ENCODE measurements around the gene PPL. TPM values are rescaled to one million over a fixed set of nuclear protein-coding genes. Genes with fewer than 3 reads are reported as not detected.
"Not testable (repeated sequence)": the region's sequence is repeated elsewhere in the genome, so short reads cannot be mapped to it uniquely, and the experiment has no call there.

Gene PPL
- total RNA-seq, 4 donors from 2014 or later = 304 to 377 (median 350) TPM

- Histone ChIP-seq H3K36me3 (no peaks in the 10 kb centered on the region), H3K4me1 (peaks cover 28% of the 10 kb centered on the region), H3K27me3 (no peaks in the 10 kb centered on the region), H3K27ac (no peak overlapping the region), H3K9me3 (no peaks in the 10 kb centered on the region), H3K4me3 (no peak overlapping the region)
- DNase-seq (ENCODE audit: low spot score in 2 of 2) = no peak
- WGBS = 100% methylated on average over 1 of the region's 1 CpG
- TF ChIP-seq POLR2A (IDR thresholded peaks at IDR 0.05) = no peak
- TF ChIP-seq EP300 (IDR thresholded peaks at IDR 0.05) = no peak
- no peak for TF ChIP-seq POLR2AphosphoS5 (IDR thresholded peaks at IDR 0.05)
- no peak for TF ChIP-seq CTCF (IDR thresholded peaks at IDR 0.05)
Measured at GRCh38 chr16:4954714-4955113, 17.8 kb upstream of the PPL start.

GRCh38 chr16:4951583-4951982 is 14.6 kb upstream of the PPL start:
- not testable (repeated sequence) for H3K4me3 ChIP-seq; H3K36me3 ChIP-seq; H3K9me3 ChIP-seq; DNase-seq (ENCODE audit: low spot score in 2 of 2); H3K4me1 ChIP-seq; H3K27ac ChIP-seq; H3K27me3 ChIP-seq
- WGBS = 76% methylated on average over 3 of the region's 3 CpGs

- Histone ChIP-seq H3K4me1 (peaks cover 14% of the 10 kb centered on the region), H3K27me3 (no peaks in the 10 kb centered on the region), H3K36me3 (no peaks in the 10 kb centered on the region), H3K9me3 (no peaks in the 10 kb centered on the region), H3K27ac (no peak overlapping the region), H3K4me3 (no peak overlapping the region)
- TF ChIP-seq CTCF (IDR thresholded peaks at IDR 0.05) (no peak), POLR2A (IDR thresholded peaks at IDR 0.05) (no peak), EP300 (IDR thresholded peaks at IDR 0.05) (no peak), POLR2AphosphoS5 (IDR thresholded peaks at IDR 0.05) (no peak)
- no peak for DNase-seq (ENCODE audit: low spot score in 2 of 2)
- 70% methylated on average over 10 of the region's 10 CpGs for WGBS
Measured at GRCh38 chr16:4949986-4950385, 13.0 kb upstream of the PPL start.

- H3K4me1 ChIP-seq = peaks cover 22% of the 10 kb centered on the region
- H3K4me3 ChIP-seq = no peak overlapping the region
- TF ChIP-seq EP300 (IDR thresholded peaks at IDR 0.05) (no peak), POLR2AphosphoS5 (IDR thresholded peaks at IDR 0.05) (no peak), CTCF (IDR thresholded peaks at IDR 0.05) (no peak), POLR2A (IDR thresholded peaks at IDR 0.05) (no peak)
- H3K27me3 ChIP-seq = no peaks in the 10 kb centered on the region
- DNase-seq (ENCODE audit: low spot score in 2 of 2) = no peak
- H3K36me3 ChIP-seq = no peaks in the 10 kb centered on the region
- no peak overlapping the region for H3K27ac ChIP-seq
- WGBS = 77% methylated on average over 14 of the region's 16 CpGs
- no peaks in the 10 kb centered on the region for H3K9me3 ChIP-seq
Measured at GRCh38 chr16:4948903-4949766, 12.2 kb upstream of the PPL start.

GRCh38 chr16:4947722-4948503 is 11.0 kb upstream of the PPL start:
- Histone ChIP-seq H3K36me3 (no peaks in the 10 kb centered on the region), H3K27ac (peak overlapping the region; percentile 45), H3K4me1 (peaks cover 34% of the 10 kb centered on the region), H3K27me3 (no peaks in the 10 kb centered on the region), H3K4me3 (no peak overlapping the region), H3K9me3 (no peaks in the 10 kb centered on the region)
- DNase-seq (ENCODE audit: low spot score in 2 of 2) = no peak
- WGBS = 74% methylated on average over 16 of the region's 16 CpGs
- TF ChIP-seq CTCF (IDR thresholded peaks at IDR 0.05) = no peak
- no peak for TF ChIP-seq POLR2AphosphoS5 (IDR thresholded peaks at IDR 0.05)
- TF ChIP-seq EP300 (IDR thresholded peaks at IDR 0.05) = no peak
- no peak for TF ChIP-seq POLR2A (IDR thresholded peaks at IDR 0.05)

Measured in suprapubic skin (tissue), 4 donors.